ENCODE results near the gene PALM2AKAP2. TPM values are rescaled to one million over a fixed set of nuclear protein-coding genes. Genes with fewer than 3 reads are reported as not detected.

Gene PALM2AKAP2
- total RNA-seq, 2 experiments from 2014 or later = not detected

- no peak overlapping the region for H3K27ac Mint-ChIP-seq
- POLR2A ChIA-PET = no interaction called here
- no peak for DNase-seq
- no peak for ATAC-seq (ENCODE audit: low read depth)
- H3K9me3 Mint-ChIP-seq = no peaks in the 10 kb centered on the region
- H3K36me3 Mint-ChIP-seq = no peaks in the 10 kb centered on the region
- H3K4me1 Mint-ChIP-seq = no peaks in the 10 kb centered on the region
- no peaks in the 10 kb centered on the region for H3K27me3 Mint-ChIP-seq
- no peak overlapping the region for H3K4me3 Mint-ChIP-seq
These were observed 21.5 kb downstream of the PALM2AKAP2 start for GRCh38 chr9:109801484-109801883.

- POLR2A ChIA-PET = no interaction called here
- Mint-ChIP-seq H3K9me3 (no peaks in the 10 kb centered on the region), H3K4me1 (no peaks in the 10 kb centered on the region)
These were observed 22.5 kb downstream of the PALM2AKAP2 start for GRCh38 chr9:109802491-109802890.

GRCh38 chr9:109805050-109805449 lies 25.1 kb downstream of the PALM2AKAP2 start:
- DNase-seq = no peak
- peaks cover 5% of the 10 kb centered on the region for H3K27me3 Mint-ChIP-seq
- no peak for ATAC-seq (ENCODE audit: low read depth)
- H3K36me3 Mint-ChIP-seq = no peaks in the 10 kb centered on the region
- no peak overlapping the region for H3K4me3 Mint-ChIP-seq
- H3K4me1 Mint-ChIP-seq = no peaks in the 10 kb centered on the region
- POLR2A ChIA-PET = no interaction called here
- peaks cover 3% of the 10 kb centered on the region for H3K9me3 Mint-ChIP-seq
- no peak overlapping the region for H3K27ac Mint-ChIP-seq

More at GRCh38 chr9:109802491-109802890, 22.5 kb downstream of the PALM2AKAP2 start:
- Mint-ChIP-seq H3K4me3 (no peak overlapping the region), H3K36me3 (no peaks in the 10 kb centered on the region), H3K27ac (no peak overlapping the region), H3K27me3 (peaks cover 3% of the 10 kb centered on the region)
- ATAC-seq (ENCODE audit: low read depth) (no peak), DNase-seq (no peak)

GRCh38 chr9:109806506-109807115 lies 26.6 kb downstream of the PALM2AKAP2 start:
- no peak overlapping the region for H3K4me3 Mint-ChIP-seq

GRCh38 chr9:109811876-109812275 lies 31.9 kb downstream of the PALM2AKAP2 start:
- H3K36me3 Mint-ChIP-seq = no peaks in the 10 kb centered on the region
- DNase-seq = no peak
- H3K4me3 Mint-ChIP-seq = no peak overlapping the region
- peaks cover 5% of the 10 kb centered on the region for H3K9me3 Mint-ChIP-seq
- ATAC-seq (ENCODE audit: low read depth) = no peak
- no peak overlapping the region for H3K27ac Mint-ChIP-seq
- H3K4me1 Mint-ChIP-seq = no peaks in the 10 kb centered on the region
- POLR2A ChIA-PET = no interaction called here
- peaks cover 13% of the 10 kb centered on the region for H3K27me3 Mint-ChIP-seq

More at GRCh38 chr9:109806506-109807115, 26.6 kb downstream of the PALM2AKAP2 start:
- H3K27me3 Mint-ChIP-seq = peaks cover 15% of the 10 kb centered on the region
- no peak for ATAC-seq (ENCODE audit: low read depth)
- H3K36me3 Mint-ChIP-seq = no peaks in the 10 kb centered on the region
- H3K27ac Mint-ChIP-seq = no peak overlapping the region
- peaks cover 5% of the 10 kb centered on the region for H3K9me3 Mint-ChIP-seq
- POLR2A ChIA-PET = no interaction called here
- DNase-seq = no peak
- H3K4me1 Mint-ChIP-seq = no peaks in the 10 kb centered on the region

- Mint-ChIP-seq H3K9me3 (peaks cover 5% of the 10 kb centered on the region), H3K4me3 (no peak overlapping the region), H3K27ac (no peak overlapping the region), H3K27me3 (peaks cover 12% of the 10 kb centered on the region), H3K4me1 (no peaks in the 10 kb centered on the region), H3K36me3 (no peaks in the 10 kb centered on the region)
- no peak for DNase-seq
- ATAC-seq (ENCODE audit: low read depth) = no peak
- POLR2A ChIA-PET = no interaction called here
These were observed 32.3 kb downstream of the PALM2AKAP2 start for GRCh38 chr9:109812331-109812730.

GRCh38 chr9:109812818-109813281 lies 32.9 kb downstream of the PALM2AKAP2 start:
- Mint-ChIP-seq H3K36me3 (no peaks in the 10 kb centered on the region), H3K4me3 (no peak overlapping the region), H3K9me3 (peaks cover 5% of the 10 kb centered on the region), H3K27ac (no peak overlapping the region), H3K27me3 (peaks cover 12% of the 10 kb centered on the region), H3K4me1 (no peaks in the 10 kb centered on the region)
- ATAC-seq (ENCODE audit: low read depth) (no peak), DNase-seq (no peak)
- POLR2A ChIA-PET = no interaction called here

- peaks cover 12% of the 10 kb centered on the region for H3K27me3 Mint-ChIP-seq
These were observed 33.3 kb downstream of the PALM2AKAP2 start for GRCh38 chr9:109813303-109813702.

GRCh38 chr9:109813829-109814228 lies 33.8 kb downstream of the PALM2AKAP2 start:
- H3K27ac Mint-ChIP-seq = no peak overlapping the region
- DNase-seq (no peak), ATAC-seq (ENCODE audit: low read depth) (no peak)
- no peaks in the 10 kb centered on the region for H3K36me3 Mint-ChIP-seq
- no peaks in the 10 kb centered on the region for H3K4me1 Mint-ChIP-seq
- H3K9me3 Mint-ChIP-seq = peaks cover 5% of the 10 kb centered on the region
- peaks cover 12% of the 10 kb centered on the region for H3K27me3 Mint-ChIP-seq
- POLR2A ChIA-PET = no interaction called here
- H3K4me3 Mint-ChIP-seq = no peak overlapping the region

More at GRCh38 chr9:109813303-109813702, 33.3 kb downstream of the PALM2AKAP2 start:
- no peaks in the 10 kb centered on the region for H3K36me3 Mint-ChIP-seq
- H3K4me3 Mint-ChIP-seq = no peak overlapping the region
- ATAC-seq (ENCODE audit: low read depth) (no peak), DNase-seq (no peak)
- POLR2A ChIA-PET = no interaction called here
- no peak overlapping the region for H3K27ac Mint-ChIP-seq
- H3K9me3 Mint-ChIP-seq = peaks cover 5% of the 10 kb centered on the region
- no peaks in the 10 kb centered on the region for H3K4me1 Mint-ChIP-seq

GRCh38 chr9:109815366-109815947 lies 35.5 kb downstream of the PALM2AKAP2 start:
- Mint-ChIP-seq H3K4me3 (no peak overlapping the region), H3K36me3 (no peaks in the 10 kb centered on the region), H3K9me3 (peaks cover 2% of the 10 kb centered on the region), H3K4me1 (no peaks in the 10 kb centered on the region), H3K27me3 (peaks cover 7% of the 10 kb centered on the region), H3K27ac (no peak overlapping the region)
- ATAC-seq (ENCODE audit: low read depth) = no peak
- no peak for DNase-seq
- POLR2A ChIA-PET = no interaction called here

- Mint-ChIP-seq H3K36me3 (no peaks in the 10 kb centered on the region), H3K9me3 (no peaks in the 10 kb centered on the region), H3K4me3 (no peak overlapping the region), H3K27me3 (no peaks in the 10 kb centered on the region), H3K27ac (no peak overlapping the region), H3K4me1 (no peaks in the 10 kb centered on the region)
- no peak for ATAC-seq (ENCODE audit: low read depth)
- no peak for DNase-seq
- POLR2A ChIA-PET = no interaction called here
These were observed 36.5 kb downstream of the PALM2AKAP2 start for GRCh38 chr9:109816490-109816889.

GRCh38 chr9:109817146-109817845 lies 37.3 kb downstream of the PALM2AKAP2 start:
- no peak for ATAC-seq (ENCODE audit: low read depth)

GRCh38 chr9:109817846-109818472 lies 38.0 kb downstream of the PALM2AKAP2 start:
- no peak for DNase-seq
- Mint-ChIP-seq H3K4me1 (no peaks in the 10 kb centered on the region), H3K27ac (no peak overlapping the region), H3K4me3 (no peak overlapping the region), H3K36me3 (no peaks in the 10 kb centered on the region), H3K27me3 (no peaks in the 10 kb centered on the region), H3K9me3 (no peaks in the 10 kb centered on the region)
- POLR2A ChIA-PET = no interaction called here
- ATAC-seq (ENCODE audit: low read depth) = no peak

More at GRCh38 chr9:109817146-109817845, 37.3 kb downstream of the PALM2AKAP2 start:
- Mint-ChIP-seq H3K4me3 (no peak overlapping the region), H3K4me1 (no peaks in the 10 kb centered on the region), H3K36me3 (no peaks in the 10 kb centered on the region), H3K27me3 (no peaks in the 10 kb centered on the region), H3K27ac (no peak overlapping the region), H3K9me3 (no peaks in the 10 kb centered on the region)
- POLR2A ChIA-PET = no interaction called here
- no peak for DNase-seq
